ENCODE measurements around the gene ADAMTSL3. TPM values are rescaled to one million over a fixed set of nuclear protein-coding genes. Genes with fewer than 3 reads are reported as not detected.

The ADAMTSL3 gene
- total RNA-seq, 1 experiment from 2014 or later: 0.05 TPM

GRCh38 chr15:83626171-83626802 lies 27.6 kb upstream of the ADAMTSL3 start:
- ChIA-PET CTCF (interaction anchor here (1.1 to 1.2 kb wide), 2 partner anchors 31 to 409 kb away, joined by 3 read pairs; no protein-coding TSS in a partner anchor), POLR2A (no interaction called here), RAD21 (ENCODE audit: low non-redundant PET in 1 of 2, low total read pairs in 2 of 2, uncharacterized antibody in 2 of 2, unreplicated experiment in 2 of 2) (no interaction called here)
- intact Hi-C loops (cut with micrococcal nuclease): no loop called here
- Histone ChIP-seq H3K79me2 (ENCODE audit: insufficient read depth, low read length) (no peaks in the 10 kb centered on the region), H3K4me3 (replicated peaks in 1 of 2; ENCODE audit: low read depth in 1 of 2, low read length in 2 of 2) (no peak overlapping the region), H3K27me3 (ENCODE audit: insufficient read depth, low read length) (no peaks in the 10 kb centered on the region), H3K36me3 (ENCODE audit: control insufficient read depth in 1 of 2, insufficient read depth in 2 of 2, low read length in 2 of 2) (no peaks in the 10 kb centered on the region), H3K27ac (ENCODE audit: low read depth, low read length) (no peak overlapping the region), H3K9me2 (ENCODE audit: insufficient read depth) (no peaks in the 10 kb centered on the region), H3K9me3 (ENCODE audit: control insufficient read depth in 1 of 2, insufficient read depth in 1 of 2, low read depth in 1 of 2, low read length in 2 of 2) (no peaks in the 10 kb centered on the region), H2AFZ (ENCODE audit: low read depth, low read length, poor library complexity, severe bottlenecking) (no peak overlapping the region), H3K4me2 (ENCODE audit: low read length) (no peak overlapping the region), H3K4me1 (ENCODE audit: control insufficient read depth in 1 of 2, insufficient read depth in 2 of 2, low read length in 2 of 2) (no peaks in the 10 kb centered on the region), H3K9ac (ENCODE audit: low read length) (no peak overlapping the region), H4K20me1 (ENCODE audit: insufficient read depth) (no peaks in the 10 kb centered on the region)
- TF ChIP-seq SP1 (IDR thresholded peaks at IDR 0.05; ENCODE audit: low read depth) (no peak), JUND (IDR thresholded peaks at IDR 0.05) (no peak), ZBTB33 (IDR thresholded peaks at IDR 0.05; ENCODE audit: extremely low read depth, insufficient replicate concordance, low read length) (no peak), ZNF274 (IDR thresholded peaks at IDR 0.05; ENCODE audit: low read depth, low read length) (no peak), POLR2AphosphoS5 (IDR thresholded peaks at IDR 0.05; ENCODE audit: low read depth, low read length) (no peak), EZH2 (IDR thresholded peaks at IDR 0.05) (no peak), TCF7L2 (IDR thresholded peaks at IDR 0.05; ENCODE audit: borderline replicate concordance, extremely low read depth, insufficient read depth, insufficient read length) (no peak), ATF3 (IDR thresholded peaks at IDR 0.05) (no peak), SRF (IDR thresholded peaks at IDR 0.05; ENCODE audit: low read depth) (no peak), EZH2phosphoT487 (IDR thresholded peaks at IDR 0.05; ENCODE audit: borderline replicate concordance) (no peak)
- no TSS peak for BruUV-seq (replicated peaks)
- ATAC-seq (no peak), DNase-seq (ENCODE audit: low read depth, low spot score) (no peak)

All from HCT116 (cell line).